HepG2 (cell line): ENCODE measurements around the gene DNAJB12. TPM values are rescaled to one million over a fixed set of nuclear protein-coding genes. Genes with fewer than 3 reads are reported as not detected.
A peak's percentile ranks its signal among the peaks of the same experiment; 100 is the strongest.

Experiments used
- AFF4 ChIP-seq: sonication (generic); formaldehyde crosslinking; IDR thresholded peaks from 2 replicates; pipeline ENCODE4 v1.4.0; 2020; ENCODE audit warnings: missing genetic modification reagents
- CEBPB ChIP-seq: IDR thresholded peaks from 2 replicates; pipeline ENCODE4 v1.6.1; 2011; ENCODE audit warnings: low read depth, low read length, improper control_type of control experiment, borderline replicate concordance
- CENPBD1 ChIP-seq: sonication (generic); formaldehyde crosslinking; IDR thresholded peaks from 2 replicates; pipeline ENCODE4 v1.8.0; 2022; ENCODE audit warnings: missing genetic modification reagents, low read depth, mild to moderate bottlenecking, borderline replicate concordance
- DBP ChIP-seq: sonication (generic); formaldehyde crosslinking; IDR thresholded peaks from 2 replicates; pipeline ENCODE4 v1.4.0; 2020; ENCODE audit warnings: missing genetic modification reagents; ENCODE audit errors: not compliant biosample characterization
- DDIT3 ChIP-seq: sonication (generic); formaldehyde crosslinking; IDR thresholded peaks from 2 replicates; pipeline ENCODE4 v1.4.0; 2020; ENCODE audit warnings: mild to moderate bottlenecking, missing genetic modification reagents
- FOXK2 ChIP-seq: fragments of 450-650 bp; IDR thresholded peaks from 2 replicates; pipeline ENCODE4 v1.6.1; 2016
- HMG20B ChIP-seq: conservative IDR thresholded peaks from 2 replicates; pipeline ENCODE4 v1.6.1; 2016; ENCODE audit warnings: missing genetic modification reagents, missing compliant biosample characterization
- HNRNPH1 ChIP-seq: fragments of 200-400 bp; formaldehyde crosslinking; optimal IDR thresholded peaks from 2 replicates; pipeline ENCODE3; 2017; ENCODE audit warnings: mild to moderate bottlenecking, low read depth, low read length
- ISX ChIP-seq: sonication (generic); formaldehyde crosslinking; conservative IDR thresholded peaks from 2 replicates; pipeline ENCODE4 v1.5.0; 2020; ENCODE audit warnings: missing genetic modification reagents
- KDM6A ChIP-seq: IDR thresholded peaks from 2 replicates; pipeline ENCODE4 v1.6.1; 2016; ENCODE audit warnings: low read depth
- NR1H2 ChIP-seq: sonication (generic); formaldehyde crosslinking; IDR thresholded peaks from 2 replicates; pipeline ENCODE4 v1.8.1; 2022; ENCODE audit warnings: low read depth, missing genetic modification reagents, borderline replicate concordance
- REL ChIP-seq: sonication (generic); formaldehyde crosslinking; conservative IDR thresholded peaks from 2 replicates; pipeline ENCODE4 v1.8.0; 2022; ENCODE audit warnings: mild to moderate bottlenecking, missing genetic modification reagents, moderate library complexity
- SYNCRIP ChIP-seq: fragments of 200-400 bp; formaldehyde crosslinking; IDR thresholded peaks from 2 replicates; pipeline ENCODE4 v1.6.1; 2018; ENCODE audit warnings: mild to moderate bottlenecking, low read depth, low read length; ENCODE audit not compliant: insufficient read depth
- TGIF2 ChIP-seq: IDR thresholded peaks from 2 replicates; pipeline ENCODE4 v1.6.1; 2016; ENCODE audit warnings: control low read depth, missing compliant biosample characterization
- XRCC5 ChIP-seq: fragments of 200-400 bp; formaldehyde crosslinking; optimal IDR thresholded peaks from 2 replicates; pipeline ENCODE3; 2017; ENCODE audit warnings: mild to moderate bottlenecking, low read length
- ZBTB33 ChIP-seq: sonication (generic); formaldehyde crosslinking; IDR thresholded peaks from 2 replicates; pipeline ENCODE4 v1.4.0; 2020; ENCODE audit warnings: missing genetic modification reagents
- ZFP36L1 ChIP-seq: sonication (generic); formaldehyde crosslinking; IDR thresholded peaks from 2 replicates; pipeline ENCODE4 v1.8.0; 2022; ENCODE audit warnings: mild to moderate bottlenecking, missing genetic modification reagents, moderate library complexity
- ZFYVE20 ChIP-seq: sonication (generic); formaldehyde crosslinking; IDR thresholded peaks from 2 replicates; pipeline ENCODE4 v1.8.0; 2023; ENCODE audit warnings: low read depth, mild to moderate bottlenecking, moderate library complexity, missing genetic modification reagents, borderline replicate concordance
- ZNF121 ChIP-seq: sonication (generic); formaldehyde crosslinking; IDR thresholded peaks from 2 replicates; pipeline ENCODE4 v1.5.0; 2020; ENCODE audit warnings: mild to moderate bottlenecking, missing genetic modification reagents
- ZNF207 ChIP-seq: fragments of 450-650 bp; IDR thresholded peaks from 2 replicates; pipeline ENCODE4 v1.6.1; 2016; ENCODE audit warnings: antibody characterized with exemption, borderline replicate concordance
- ZNF333 ChIP-seq: sonication (generic); formaldehyde crosslinking; IDR thresholded peaks from 2 replicates; pipeline ENCODE4 v1.4.0; 2020; ENCODE audit warnings: mild to moderate bottlenecking, missing genetic modification reagents, borderline replicate concordance
- ZNF766 ChIP-seq: sonication (generic); formaldehyde crosslinking; IDR thresholded peaks from 2 replicates; pipeline ENCODE4 v1.5.0; 2020; ENCODE audit warnings: missing genetic modification reagents, borderline replicate concordance
- polyA plus RNA-seq, 8 experiments: library from polyadenylated mRNA; depleted of rRNA in 3 of 8; stranded (reverse) in 7 of 8; unstranded in 1 of 8; fragments of >200 nt; fragmentation: Illumina TruSeq in 4 of 8; extraction: Trizol in 4 of 8; gene quantifications; 2 replicates each; pipeline versions ENCODE4 v1.2.1 to v1.2.3, GENCODE V29; 2011 to 2016; ENCODE audit warnings: low read depth in 4 of 8, missing spikeins in 1 of 8, mixed read lengths in 1 of 8; ENCODE audit not compliant: insufficient read depth in 1 of 8
- total RNA-seq, 5 experiments: library from RNA; depleted of rRNA; stranded (reverse); fragments of >200 nt; fragmentation: Illumina TruSeq; extraction: Trizol; gene quantifications; 2 replicates each; pipeline ENCODE4 v1.2.3, GENCODE V29; 2016; ENCODE audit warnings: low read depth in 1 of 5

The DNAJB12 gene
- total and polyA plus RNA-seq, 2 of the 13 experiments (the other 11 are each of a cell fraction or from before 2014, with no cell fraction given) = 10.8 to 18.2 TPM

- TF ChIP-seq ZNF333 (no peak), HMG20B (CRISPR knock-in tag) (peak; percentile 28; the same call in 1 of the 2 replicates), ZNF207 (no peak), TGIF2 (CRISPR knock-in tag) (peak; percentile 76; the same call in 1 of the 2 replicates), CEBPB (peak; percentile 96), DBP (CRISPR knock-in tag) (no peak), CENPBD1 (CRISPR knock-in tag) (no peak), NR1H2 (CRISPR knock-in tag) (no peak), ZNF766 (CRISPR knock-in tag) (peak; percentile 35; the same call in 1 of the 2 replicates), HNRNPH1 (no peak), ZFYVE20 (no peak), ZNF121 (CRISPR knock-in tag) (peak; percentile 42; the same call in 1 of the 2 replicates), ZBTB33 (CRISPR knock-in tag) (no peak), XRCC5 (peak; percentile 67), AFF4 (CRISPR knock-in tag) (no peak), DDIT3 (CRISPR knock-in tag) (peak; percentile 45; the same call in 1 of the 2 replicates), REL (peak; percentile 60), SYNCRIP (no peak), ZFP36L1 (CRISPR knock-in tag) (no peak), ISX (0 out of 2 replicates have a peak, but pooled peaks have one; percentile 44), FOXK2 (no peak), KDM6A (peak; percentile 67; the same call in 1 of the 2 replicates)
These were observed 35.1 kb downstream of the DNAJB12 start (continued) for GRCh38 chr10:72319416-72320254.
